ENCODE measurements around the gene FBH1. TPM values are rescaled to one million over a fixed set of nuclear protein-coding genes. Genes with fewer than 3 reads are reported as not detected.

Gene FBH1
- total RNA-seq, 1 donor from 2014 or later, result 54.9 TPM

- Histone ChIP-seq H3K4me3 (ENCODE audit: low read depth, low read length) (no peak overlapping the region), H3K36me3 (ENCODE audit: control insufficient read depth, insufficient read depth, low read length) (no peaks in the 10 kb centered on the region), H3K27me3 (ENCODE audit: control insufficient read depth, insufficient read depth, low read length) (no peaks in the 10 kb centered on the region)
- TF ChIP-seq, protein P1, sequence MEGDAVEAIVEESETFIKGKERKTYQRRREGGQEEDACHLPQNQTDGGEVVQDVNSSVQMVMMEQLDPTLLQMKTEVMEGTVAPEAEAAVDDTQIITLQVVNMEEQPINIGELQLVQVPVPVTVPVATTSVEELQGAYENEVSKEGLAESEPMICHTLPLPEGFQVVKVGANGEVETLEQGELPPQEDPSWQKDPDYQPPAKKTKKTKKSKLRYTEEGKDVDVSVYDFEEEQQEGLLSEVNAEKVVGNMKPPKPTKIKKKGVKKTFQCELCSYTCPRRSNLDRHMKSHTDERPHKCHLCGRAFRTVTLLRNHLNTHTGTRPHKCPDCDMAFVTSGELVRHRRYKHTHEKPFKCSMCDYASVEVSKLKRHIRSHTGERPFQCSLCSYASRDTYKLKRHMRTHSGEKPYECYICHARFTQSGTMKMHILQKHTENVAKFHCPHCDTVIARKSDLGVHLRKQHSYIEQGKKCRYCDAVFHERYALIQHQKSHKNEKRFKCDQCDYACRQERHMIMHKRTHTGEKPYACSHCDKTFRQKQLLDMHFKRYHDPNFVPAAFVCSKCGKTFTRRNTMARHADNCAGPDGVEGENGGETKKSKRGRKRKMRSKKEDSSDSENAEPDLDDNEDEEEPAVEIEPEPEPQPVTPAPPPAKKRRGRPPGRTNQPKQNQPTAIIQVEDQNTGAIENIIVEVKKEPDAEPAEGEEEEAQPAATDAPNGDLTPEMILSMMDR (IDR thresholded peaks at IDR 0.05; ENCODE audit: insufficient read depth, low read length, poor library complexity, severe bottlenecking), result no peak
- no peak for DNase-seq (ENCODE audit: low read depth)
Observed at GRCh38 chr10:5895365-5895764, 5.3 kb downstream of the FBH1 start.

DNA sequence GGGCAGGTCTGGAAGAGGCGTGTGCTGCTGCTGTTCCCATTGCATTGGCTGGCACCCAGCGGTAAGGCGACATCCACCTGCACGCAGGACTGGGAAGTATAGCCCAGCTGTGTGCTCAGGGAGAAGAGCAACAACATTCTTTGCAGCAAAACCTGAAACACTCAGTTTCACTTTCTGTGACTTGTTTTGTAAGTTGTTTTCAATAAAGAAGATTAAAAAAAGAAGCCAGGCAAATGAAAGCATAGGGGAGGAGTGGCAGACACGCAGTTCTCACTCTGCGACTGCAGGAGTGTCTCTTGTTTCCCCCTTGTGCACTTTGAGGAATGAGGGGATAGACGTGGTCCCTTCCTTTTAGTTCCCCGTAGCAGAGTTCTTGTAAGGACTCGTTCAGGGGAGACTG lies 5.8 kb downstream of the FBH1 start:
- no peaks in the 10 kb centered on the region for H3K36me3 ChIP-seq (ENCODE audit: control insufficient read depth, insufficient read depth, low read length)

DNA sequence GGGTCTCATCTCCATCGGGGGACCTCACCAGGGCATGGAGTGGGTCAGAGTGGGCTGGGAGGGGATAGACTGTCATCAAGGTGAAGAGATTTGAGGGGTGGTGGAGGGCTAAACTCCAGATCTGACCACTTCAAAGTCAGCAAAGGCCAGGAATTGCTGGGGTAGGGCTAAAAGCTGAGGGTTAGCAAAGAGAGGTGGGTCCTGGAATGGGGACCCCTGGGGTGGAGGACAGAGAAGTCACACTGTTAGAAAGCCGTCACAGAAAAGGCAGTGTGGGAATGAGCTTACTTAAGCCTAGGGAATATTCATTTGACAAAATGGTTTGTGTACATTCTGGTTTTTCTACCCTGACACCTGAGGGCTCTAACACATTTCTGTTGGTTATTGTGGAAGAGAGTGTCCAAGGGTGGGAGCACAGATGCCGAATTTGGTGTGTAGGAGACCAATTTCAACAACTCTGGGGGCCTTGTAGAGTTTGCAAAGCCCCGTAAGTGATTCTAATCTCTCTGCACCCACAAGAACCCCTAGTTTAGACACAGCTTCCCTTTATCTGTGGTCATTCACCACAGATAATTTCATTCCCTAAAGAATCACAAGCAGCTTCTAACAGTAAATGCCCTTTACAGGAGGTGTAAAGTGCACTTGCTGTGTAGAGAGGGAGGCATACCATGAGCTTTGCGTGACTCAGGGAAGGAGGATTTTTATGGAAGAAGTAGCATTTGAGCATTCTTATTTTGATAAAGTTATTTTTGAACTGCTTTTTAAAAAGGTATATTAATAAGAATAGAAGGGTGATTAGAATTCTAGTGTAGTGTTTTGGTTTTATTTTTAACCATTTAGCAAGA lies 6.4 kb downstream of the FBH1 start:
- Histone ChIP-seq H3K4me3 (ENCODE audit: low read depth, low read length) (no peak overlapping the region), H3K36me3 (ENCODE audit: control insufficient read depth, insufficient read depth, low read length) (no peaks in the 10 kb centered on the region), H3K27me3 (ENCODE audit: control insufficient read depth, insufficient read depth, low read length) (no peaks in the 10 kb centered on the region)
- no peak for DNase-seq (ENCODE audit: low read depth)
- TF ChIP-seq, protein P1 (IDR thresholded peaks at IDR 0.05; ENCODE audit: insufficient read depth, low read length, poor library complexity, severe bottlenecking), result no peak

More for the DNA sequence above, 5.8 kb downstream of the FBH1 start:
- Histone ChIP-seq H3K4me3 (ENCODE audit: low read depth, low read length) (no peak overlapping the region), H3K27me3 (ENCODE audit: control insufficient read depth, insufficient read depth, low read length) (no peaks in the 10 kb centered on the region)
- DNase-seq (ENCODE audit: low read depth), result no peak
- TF ChIP-seq, protein P1 (IDR thresholded peaks at IDR 0.05; ENCODE audit: insufficient read depth, low read length, poor library complexity, severe bottlenecking), result no peak

DNA sequence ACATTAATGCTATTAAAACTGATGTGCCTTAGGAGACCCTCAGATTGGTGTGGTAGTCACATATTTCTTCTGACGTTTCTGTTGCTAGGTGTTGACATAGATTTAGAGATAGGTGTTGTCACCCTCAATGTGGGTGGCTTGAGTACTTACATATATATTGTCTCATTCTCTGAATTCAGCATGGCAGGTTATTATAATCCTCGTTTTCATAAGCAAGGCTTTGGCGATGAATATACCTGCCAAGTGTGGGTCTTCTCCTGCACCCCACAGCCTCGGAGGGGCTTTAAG lies 7.0 kb downstream of the FBH1 start:
- DNase-seq (ENCODE audit: low read depth), result no peak
- TF ChIP-seq, protein P1 (IDR thresholded peaks at IDR 0.05; ENCODE audit: insufficient read depth, low read length, poor library complexity, severe bottlenecking), result no peak
- Histone ChIP-seq H3K36me3 (ENCODE audit: control insufficient read depth, insufficient read depth, low read length) (no peaks in the 10 kb centered on the region), H3K27me3 (ENCODE audit: control insufficient read depth, insufficient read depth, low read length) (no peaks in the 10 kb centered on the region), H3K4me3 (ENCODE audit: low read depth, low read length) (no peak overlapping the region)

- TF ChIP-seq, protein P1 (IDR thresholded peaks at IDR 0.05; ENCODE audit: insufficient read depth, low read length, poor library complexity, severe bottlenecking), result no peak
- no peak for DNase-seq (ENCODE audit: low read depth)
- Histone ChIP-seq H3K27me3 (ENCODE audit: control insufficient read depth, insufficient read depth, low read length) (no peaks in the 10 kb centered on the region), H3K4me3 (ENCODE audit: low read depth, low read length) (no peak overlapping the region), H3K36me3 (ENCODE audit: control insufficient read depth, insufficient read depth, low read length) (no peaks in the 10 kb centered on the region)
Observed at GRCh38 chr10:5897504-5897903, 7.5 kb downstream of the FBH1 start.

GRCh38 chr10:5898163-5898562 lies 8.1 kb downstream of the FBH1 start:
- TF ChIP-seq, protein P1 (IDR thresholded peaks at IDR 0.05; ENCODE audit: insufficient read depth, low read length, poor library complexity, severe bottlenecking), result no peak
- Histone ChIP-seq H3K36me3 (ENCODE audit: control insufficient read depth, insufficient read depth, low read length) (no peaks in the 10 kb centered on the region), H3K4me3 (ENCODE audit: low read depth, low read length) (no peak overlapping the region), H3K27me3 (ENCODE audit: control insufficient read depth, insufficient read depth, low read length) (no peaks in the 10 kb centered on the region)
- DNase-seq (ENCODE audit: low read depth), result no peak

Measured in kidney epithelial cell (primary cell).